DOHH2 (cell line): ENCODE measurements around the gene EMP3.

ENCODE experiments used
- H3F3A ChIP-seq: fragments of 200-600 bp; sonication (generic), shearing (Covaris generic); 2 replicates; pipeline ENCODE4 v1.6.0; 2016; ENCODE audit warnings: antibody characterized with exemption, mild to moderate bottlenecking; ENCODE audit not compliant: control insufficient read depth, insufficient read depth
- H3K27ac ChIP-seq: fragments of 200-600 bp; sonication (generic); 2 replicates; pipeline ENCODE4 v1.5.1; 2014; ENCODE audit warnings: low read depth, mild to moderate bottlenecking, low read length, moderate library complexity
- H3K27me3 ChIP-seq: fragments of 200-600 bp; sonication (generic); 2 replicates; pipeline ENCODE4 v1.6.1; 2014; ENCODE audit warnings: mild to moderate bottlenecking, low read length, mixed read lengths; ENCODE audit not compliant: control insufficient read depth
- H3K36me3 ChIP-seq: fragments of 200-600 bp; sonication (generic); 2 replicates; pipeline ENCODE4 v1.6.1; 2014; ENCODE audit warnings: mild to moderate bottlenecking, low read length, moderate library complexity, mixed read lengths; ENCODE audit not compliant: control insufficient read depth
- H3K4me1 ChIP-seq: fragments of 200-600 bp; sonication (generic); 2 replicates; pipeline ENCODE4 v1.6.1; 2014; ENCODE audit warnings: mild to moderate bottlenecking, low read length, mixed read lengths; ENCODE audit not compliant: control insufficient read depth
- H3K4me2 ChIP-seq: fragments of 200-600 bp; sonication (generic); 2 replicates; pipeline ENCODE4 v1.6.0; 2014; ENCODE audit warnings: mild to moderate bottlenecking, low read length, moderate library complexity
- H3K4me3 ChIP-seq: fragments of 200-600 bp; sonication (generic); 2 replicates; pipeline ENCODE4 v1.5.1; 2014; ENCODE audit warnings: mild to moderate bottlenecking, low read length, mixed read lengths
- H3K79me2 ChIP-seq: fragments of 200-600 bp; sonication (generic); 2 replicates; pipeline ENCODE4 v1.6.1; 2014; ENCODE audit warnings: mild to moderate bottlenecking, low read length, mixed read lengths; ENCODE audit not compliant: control insufficient read depth
- H3K9me2 ChIP-seq: fragments of 200-600 bp; sonication (generic); replicated peaks from 2 replicates; pipeline ENCODE4 v1.6.1; 2014; ENCODE audit warnings: mild to moderate bottlenecking, low read length, mixed read lengths; ENCODE audit not compliant: control insufficient read depth
- H3K9me3 ChIP-seq: fragments of 200-600 bp; sonication (generic); 2 replicates; pipeline ENCODE4 v1.6.1; 2014; ENCODE audit warnings: antibody characterized with exemption, low read length, mixed read lengths; ENCODE audit not compliant: control insufficient read depth, insufficient read depth
- H4K20me1 ChIP-seq: fragments of 200-600 bp; sonication (generic); 2 replicates; pipeline ENCODE4 v1.6.0; 2014; ENCODE audit warnings: low read depth, mild to moderate bottlenecking, antibody characterized with exemption, low read length, moderate library complexity; ENCODE audit not compliant: control insufficient read depth, insufficient read depth
- CTCF ChIP-seq: fragments of 200-600 bp; sonication (generic); IDR thresholded peaks from one replicate; pipeline ENCODE4 v1.5.1; 2014; ENCODE audit warnings: antibody characterized with exemption, mild to moderate bottlenecking, low read depth, low read length; ENCODE audit not compliant: poor library complexity, severe bottlenecking
- EZH2phosphoT487 ChIP-seq: fragments of 200-600 bp; sonication (generic); IDR thresholded peaks from 2 replicates; pipeline ENCODE4 v1.6.1; 2017; ENCODE audit warnings: borderline replicate concordance, mild to moderate bottlenecking, antibody characterized with exemption, low read length, moderate library complexity, mixed read lengths

Gene EMP3

DNA sequence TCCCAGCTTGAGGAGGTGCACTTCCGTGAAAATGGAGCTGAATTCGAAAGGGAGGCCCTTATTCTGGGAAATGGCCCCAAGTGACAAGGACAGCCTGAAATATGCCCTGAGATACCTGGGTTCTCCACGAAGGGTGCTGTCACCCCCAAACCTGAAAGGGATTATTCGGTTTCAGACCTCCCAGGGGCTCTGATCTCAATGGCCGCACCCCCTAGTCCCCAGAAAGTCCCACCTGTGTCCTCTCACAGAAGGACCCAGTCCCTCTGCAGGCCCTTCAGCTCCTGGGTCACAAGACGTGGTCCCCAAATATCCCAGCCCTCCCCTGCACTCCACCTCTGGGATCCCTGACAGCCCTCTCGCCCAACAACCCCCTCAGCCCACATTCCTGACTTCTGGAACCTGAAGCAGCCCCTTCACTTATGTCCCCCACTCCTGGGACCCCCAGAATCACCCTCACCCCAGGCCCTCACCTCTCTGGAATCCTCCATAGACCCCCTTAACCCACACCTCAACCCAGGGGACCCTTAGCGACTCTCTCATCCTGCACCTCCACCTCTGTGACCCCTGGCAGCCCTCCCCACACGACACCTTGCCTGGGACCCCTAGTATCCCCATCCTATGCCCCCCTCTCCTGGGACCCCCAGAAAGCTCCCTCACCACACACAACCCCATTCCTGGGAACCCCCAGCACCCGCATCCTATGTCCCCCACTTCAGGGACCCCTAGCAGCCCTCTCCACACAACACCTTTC lies 39.4 kb downstream of the EMP3 start:
- TF ChIP-seq EZH2phosphoT487 (no peak), CTCF (no peak)
- Histone ChIP-seq H3K9me2 (no peaks in the 10 kb centered on the region), H3F3A (no peaks in the 10 kb centered on the region), H3K79me2 (no peaks in the 10 kb centered on the region), H3K4me3 (peak overlapping the region; percentile 64), H4K20me1 (no peaks in the 10 kb centered on the region), H3K36me3 (peaks cover 6% of the 10 kb centered on the region; the same call in 1 of the 2 replicates), H3K27ac (peak overlapping the region; percentile 50), H3K4me2 (peak overlapping the region; percentile 70), H3K9me3 (no peaks in the 10 kb centered on the region), H3K27me3 (no peaks in the 10 kb centered on the region), H3K4me1 (peaks cover 17% of the 10 kb centered on the region)

GRCh38 chr19:48365602-48366001 lies 40.2 kb downstream of the EMP3 start:
- Histone ChIP-seq H3K79me2 (no peaks in the 10 kb centered on the region), H3K9me2 (no peaks in the 10 kb centered on the region), H3K36me3 (peaks cover 4% of the 10 kb centered on the region; the same call in 1 of the 2 replicates), H3K4me1 (peaks cover 17% of the 10 kb centered on the region), H3K9me3 (no peaks in the 10 kb centered on the region), H3K4me3 (no peak overlapping the region), H4K20me1 (no peaks in the 10 kb centered on the region), H3K4me2 (no peak overlapping the region), H3K27ac (no peak overlapping the region), H3K27me3 (no peaks in the 10 kb centered on the region), H3F3A (no peaks in the 10 kb centered on the region)
- no peak for TF ChIP-seq EZH2phosphoT487
- TF ChIP-seq CTCF, result no peak

GRCh38 chr19:48367855-48368254 lies 42.5 kb downstream of the EMP3 start:
- H3K27me3 ChIP-seq, result no peaks in the 10 kb centered on the region
- H3K79me2 ChIP-seq, result no peaks in the 10 kb centered on the region
- H3K27ac ChIP-seq, result no peak overlapping the region
- TF ChIP-seq CTCF (no peak), EZH2phosphoT487 (no peak)
- no peak overlapping the region for H3K4me3 ChIP-seq
- no peak overlapping the region for H3K4me2 ChIP-seq
- H3K9me2 ChIP-seq, result no peaks in the 10 kb centered on the region
- peaks cover 12% of the 10 kb centered on the region for H3K4me1 ChIP-seq
- no peaks in the 10 kb centered on the region for H4K20me1 ChIP-seq
- H3K9me3 ChIP-seq, result no peaks in the 10 kb centered on the region
- H3F3A ChIP-seq, result no peaks in the 10 kb centered on the region
- no peaks in the 10 kb centered on the region for H3K36me3 ChIP-seq
